ENCODE results near the gene NHSL2. TPM values are rescaled to one million over a fixed set of nuclear protein-coding genes. Genes with fewer than 3 reads are reported as not detected.
A peak's percentile ranks its signal among the peaks of the same experiment; 100 is the strongest.

The NHSL2 gene
- total RNA-seq, 1 experiment from 2014 or later: 0.36 TPM

- no peak overlapping the region for H3K27ac ChIP-seq (ENCODE audit: low read length)
- H3K4me1 ChIP-seq (ENCODE audit: control insufficient read depth, insufficient read depth, low read length): no peaks in the 10 kb centered on the region
- peak; percentile 83 for ATAC-seq
- H3K27me3 ChIP-seq (ENCODE audit: control insufficient read depth, insufficient read depth, low read length): no peaks in the 10 kb centered on the region
- TF ChIP-seq TCF7L2 (IDR thresholded peaks at IDR 0.05; ENCODE audit: low read depth, low read length) (no peak), REST (IDR thresholded peaks at IDR 0.05; ENCODE audit: insufficient read depth in 1 of 2, low read depth in 2 of 2, low read length in 1 of 2) (no peak), CTCF (IDR thresholded peaks at IDR 0.05) (peak; percentile 80)
- POLR2A ChIA-PET: no interaction called here
- no peaks in the 10 kb centered on the region for H3K36me3 ChIP-seq (ENCODE audit: control insufficient read depth, insufficient read depth, low read length)
- intact Hi-C loops (cut with micrococcal nuclease; ENCODE audit: unreplicated experiment): no loop called here
- no peak for DNase-seq (ENCODE audit: low read depth, low spot score)
- H3K4me3 ChIP-seq (ENCODE audit: low read depth in 2 of 2, low read length in 2 of 2): no peak overlapping the region
- BruUV-seq (replicated peaks): no TSS peak
- no peaks in the 10 kb centered on the region for H3K9me3 ChIP-seq (ENCODE audit: control insufficient read depth, insufficient read depth, low read depth, low read length)
- in situ Hi-C loops (cut with HindIII; ENCODE audit: low pct_unique_long_range_greater_than_20kb, low sequenced_read_pairs): no loop called here
- CTCF ChIA-PET: interaction anchor here (1.0 kb wide), 1 partner anchor 85 kb away, joined by 3 read pairs; no protein-coding TSS in a partner anchor
These were observed 88.3 kb downstream of the NHSL2 start for GRCh38 chrX:71998836-71999509.

- ChIA-PET CTCF (no interaction called here), POLR2A (no interaction called here)
- no peaks in the 10 kb centered on the region for H3K4me1 ChIP-seq (ENCODE audit: control insufficient read depth, insufficient read depth, low read length)
- H3K36me3 ChIP-seq (ENCODE audit: control insufficient read depth, insufficient read depth, low read length): no peaks in the 10 kb centered on the region
- TF ChIP-seq SIN3A (IDR thresholded peaks at IDR 0.05; ENCODE audit: borderline replicate concordance, insufficient read depth, low read depth, low read length): no peak
- 0 out of 2 replicates have a peak, but pooled peaks have one; percentile 19 for TF ChIP-seq CTCF (IDR thresholded peaks at IDR 0.05)
- DNase-seq (ENCODE audit: low read depth, low spot score) (no peak), ATAC-seq (no peak)
- H3K4me3 ChIP-seq (ENCODE audit: low read depth in 2 of 2, low read length in 2 of 2): no peak overlapping the region
- H3K27me3 ChIP-seq (ENCODE audit: control insufficient read depth, insufficient read depth, low read length): no peaks in the 10 kb centered on the region
- intact Hi-C loops (cut with micrococcal nuclease; ENCODE audit: unreplicated experiment) (no loop called here), in situ Hi-C loops (cut with HindIII; ENCODE audit: low pct_unique_long_range_greater_than_20kb, low sequenced_read_pairs) (no loop called here)
- BruUV-seq (replicated peaks): no TSS peak
- H3K9me3 ChIP-seq (ENCODE audit: control insufficient read depth, insufficient read depth, low read depth, low read length): no peaks in the 10 kb centered on the region
- no peak overlapping the region for H3K27ac ChIP-seq (ENCODE audit: low read length)
These were observed 88.9 kb downstream of the NHSL2 start for GRCh38 chrX:71999535-71999934.

Data from Panc1 (cell line).